IMR-90 (cell line): Measurements from ENCODE around the gene SVEP1.

Source experiments
- MXI1 ChIP-seq: IDR thresholded peaks from 2 replicates; pipeline ENCODE4 v1.6.1; 2012; ENCODE audit warnings: low read depth, mild to moderate bottlenecking, low read length, moderate library complexity, borderline replicate concordance
- POLR2A ChIP-seq: IDR thresholded peaks from 2 replicates; pipeline ENCODE4 v1.6.1; 2012; ENCODE audit warnings: mild to moderate bottlenecking, low read depth, low read length

DNA sequence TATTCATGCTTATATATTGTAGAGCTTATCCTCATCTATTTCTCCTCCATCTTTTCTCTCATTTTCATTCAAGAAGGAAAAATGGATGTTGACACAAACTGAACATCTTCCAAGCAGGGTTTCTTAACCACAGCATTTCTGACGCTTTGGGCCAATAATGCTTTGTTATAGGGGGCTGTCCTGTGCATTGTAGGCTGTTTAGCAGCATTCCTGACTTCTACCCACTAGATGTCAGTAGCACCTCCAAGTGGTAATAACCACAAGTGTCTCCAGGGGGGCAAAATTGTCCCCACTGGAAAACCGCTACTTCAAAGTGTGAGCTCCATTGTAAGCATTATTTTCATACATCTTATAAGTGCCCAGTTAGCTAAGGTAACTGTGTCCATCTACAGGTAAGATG lies 239.2 kb downstream of the SVEP1 start:
- TF ChIP-seq POLR2A (no peak), MXI1 (no peak)
